Adipose tissue (tissue), 3 donors: Measurements from ENCODE around the gene PTPRD. TPM values are rescaled to one million over a fixed set of nuclear protein-coding genes. Genes with fewer than 3 reads are reported as not detected.

Source experiments
- H3K27ac ChIP-seq: one replicate; pipeline ENCODE4 v1.5.1; 2013; ENCODE audit warnings: low read depth, low read length
- WGBS, 3 donors: extraction: QIAGEN DNeasy Blood & Tissue Kit; methylation state at CpG; one replicate each; pipeline ENCODE4 v1.1.7; 2013; 5-methylcytosine and 5-hydroxymethylcytosine counted together
- polyA plus RNA-seq, 3 donors: library from polyadenylated mRNA; stranded (reverse); fragments of 200-250 nt; gene quantifications; one replicate each; pipeline ENCODE4 v1.2.3, GENCODE V29; 2013
- donor health status: healthy with polysubstance abuse.
- donor health status: Bipolar disorder and iron deficiency.
- donor health status: healthy.

PTPRD gene
- polyA plus RNA-seq, 3 donors: 1.4 to 3.9 (median 2.1) TPM

DNA sequence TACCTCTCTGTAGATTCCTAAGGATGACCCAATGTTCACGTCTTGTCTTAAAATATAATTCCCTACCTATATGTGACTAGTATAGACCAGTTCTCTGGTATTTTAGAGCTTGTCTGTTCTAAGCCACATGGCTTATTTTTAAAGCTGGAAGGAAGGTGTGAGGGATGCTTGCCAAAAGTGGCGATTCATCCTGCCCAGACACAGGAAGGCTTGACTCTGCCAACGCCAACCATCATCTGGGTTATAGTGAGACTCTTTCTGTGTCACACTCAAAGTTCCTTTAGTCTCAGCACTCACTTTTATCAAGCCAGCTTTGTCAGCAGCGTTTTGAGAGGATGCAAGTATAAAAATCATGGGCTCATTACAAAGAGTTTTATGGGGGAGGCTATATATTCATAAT lies 500.0 kb downstream of the PTPRD start:
- H3K27ac ChIP-seq: no peak overlapping the region
- 60 to 74% (median 62%) methylated on average over 4 of the region's 4 CpGs for WGBS, 3 donors

DNA sequence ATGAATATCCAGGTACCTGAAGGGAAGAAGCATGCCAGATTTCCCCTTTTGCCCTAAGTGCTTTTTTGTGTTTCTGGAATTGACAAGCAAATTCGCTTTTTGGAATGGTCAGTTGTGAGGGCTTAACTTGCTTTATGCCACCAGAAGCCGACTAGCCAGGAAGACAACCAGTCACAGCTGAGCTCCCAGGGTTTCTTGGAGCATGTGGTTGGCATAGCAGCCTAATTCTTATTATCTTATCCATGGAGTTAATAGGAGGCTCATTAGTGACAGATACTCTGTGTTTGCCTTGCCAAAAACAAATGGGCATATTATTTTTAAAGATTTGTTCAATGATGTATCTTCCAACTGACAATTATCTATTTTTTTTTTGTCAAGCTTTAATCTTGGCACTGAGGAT lies 500.7 kb downstream of the PTPRD start:
- 73 to 86% (median 78%) methylated on average over 2 of the region's 2 CpGs for WGBS, 3 donors
- H3K27ac ChIP-seq: no peak overlapping the region

DNA sequence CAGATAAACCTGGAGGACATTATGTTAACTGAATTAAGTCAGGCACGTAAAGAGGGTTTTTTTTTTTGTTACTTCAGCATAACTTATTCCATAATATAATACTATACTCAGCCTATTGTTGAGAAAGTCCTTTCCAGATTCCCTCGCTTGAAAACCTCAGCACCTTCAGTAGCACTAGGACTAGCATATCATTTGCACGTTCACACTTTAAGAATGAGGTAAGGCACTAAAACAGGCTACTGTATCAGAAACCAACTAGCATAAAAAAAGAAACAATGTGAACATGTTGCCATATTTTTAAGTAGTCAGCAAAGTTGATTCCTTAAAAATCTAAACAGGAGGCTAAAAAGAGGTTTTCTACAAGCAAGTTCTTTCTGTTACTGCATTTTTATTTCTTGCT lies 504.0 kb downstream of the PTPRD start:
- 75 to 82% (median 81%) methylated on average over 3 of the region's 3 CpGs for WGBS, 3 donors
- H3K27ac ChIP-seq: no peak overlapping the region

DNA sequence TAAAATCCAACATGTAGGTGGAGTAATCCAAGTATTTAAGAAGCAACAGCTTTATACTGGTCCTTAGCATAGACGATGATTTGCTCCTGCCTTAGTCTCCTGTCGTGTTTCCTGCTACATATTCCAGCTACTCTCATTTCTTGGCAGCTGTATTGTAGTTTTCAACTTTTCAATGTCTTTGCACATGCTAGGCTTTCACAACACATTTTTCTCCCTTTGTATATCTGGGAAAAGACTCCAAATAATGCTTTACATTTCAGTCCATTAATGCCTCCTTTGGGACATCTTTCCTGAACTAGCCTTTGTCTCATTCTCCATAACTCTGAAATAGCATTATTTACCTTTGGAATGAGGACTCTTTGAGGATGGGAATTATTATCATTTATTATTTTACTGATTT lies 508.0 kb downstream of the PTPRD start:
- no peak overlapping the region for H3K27ac ChIP-seq
- WGBS, 3 donors: 50 to 72% (median 50%) methylated on average over 2 of the region's 2 CpGs

DNA sequence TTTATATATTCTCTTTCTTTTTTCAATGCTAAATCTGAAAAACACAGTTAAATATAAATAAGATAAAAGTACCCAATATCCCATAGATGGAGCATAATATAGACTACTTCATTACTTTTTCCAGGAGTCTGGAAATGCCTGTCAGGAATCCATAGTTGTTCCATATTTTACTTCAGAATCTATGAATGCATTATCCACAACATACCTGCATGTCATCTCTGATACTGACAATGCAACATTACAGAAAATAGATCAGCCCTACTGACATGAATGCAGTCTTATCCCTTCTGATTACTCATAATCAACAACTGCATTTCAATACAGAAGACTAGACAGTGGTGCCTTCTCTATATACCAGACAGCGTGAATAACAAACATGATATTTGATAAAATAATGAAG lies 517.6 kb downstream of the PTPRD start:
- no peak overlapping the region for H3K27ac ChIP-seq
- WGBS, 3 donors: 74 to 93% (median 84%) methylated on average over 1 of the region's 1 CpG

DNA sequence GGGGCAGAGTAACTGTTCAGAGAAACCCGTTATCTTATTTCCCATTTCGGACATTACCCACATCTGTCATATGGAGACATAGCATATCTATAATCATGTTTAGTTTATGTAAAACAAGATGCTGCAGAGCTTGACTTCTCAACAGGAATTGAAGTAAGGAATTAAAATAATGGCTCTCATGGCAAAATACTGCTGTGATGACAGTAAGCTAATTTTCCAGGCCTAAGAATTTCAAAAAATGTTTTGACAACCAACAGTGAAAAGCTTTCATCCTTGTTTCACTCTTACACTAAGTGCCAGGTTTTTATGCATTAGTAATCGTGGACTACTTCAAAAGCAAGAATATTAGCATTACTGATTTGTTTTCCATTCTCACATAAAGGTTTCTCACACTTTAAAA lies 518.2 kb downstream of the PTPRD start:
- no peak overlapping the region for H3K27ac ChIP-seq
- 66 to 73% (median 70%) methylated on average over 3 of the region's 3 CpGs for whole genome bisulfite sequencing, 3 donors

DNA sequence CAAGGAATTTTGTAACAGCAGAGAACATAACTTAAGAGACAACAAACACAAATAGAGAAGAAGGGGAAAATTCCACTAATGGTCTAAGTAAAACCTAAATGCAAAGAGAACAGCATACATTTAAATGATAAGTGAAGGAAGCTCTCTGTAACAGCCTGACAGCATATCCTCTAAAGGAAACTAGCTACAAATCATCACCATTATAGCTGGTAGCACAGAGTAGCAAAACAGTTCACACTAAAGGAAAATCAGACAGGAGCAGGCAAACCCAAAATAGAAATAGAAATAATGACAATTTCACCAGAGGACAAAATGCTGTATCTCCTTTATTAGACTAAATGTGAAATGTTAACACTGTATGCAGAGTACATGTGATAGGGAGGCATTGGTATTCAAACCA lies 532.8 kb downstream of the PTPRD start:
- H3K27ac ChIP-seq: no peak overlapping the region

DNA sequence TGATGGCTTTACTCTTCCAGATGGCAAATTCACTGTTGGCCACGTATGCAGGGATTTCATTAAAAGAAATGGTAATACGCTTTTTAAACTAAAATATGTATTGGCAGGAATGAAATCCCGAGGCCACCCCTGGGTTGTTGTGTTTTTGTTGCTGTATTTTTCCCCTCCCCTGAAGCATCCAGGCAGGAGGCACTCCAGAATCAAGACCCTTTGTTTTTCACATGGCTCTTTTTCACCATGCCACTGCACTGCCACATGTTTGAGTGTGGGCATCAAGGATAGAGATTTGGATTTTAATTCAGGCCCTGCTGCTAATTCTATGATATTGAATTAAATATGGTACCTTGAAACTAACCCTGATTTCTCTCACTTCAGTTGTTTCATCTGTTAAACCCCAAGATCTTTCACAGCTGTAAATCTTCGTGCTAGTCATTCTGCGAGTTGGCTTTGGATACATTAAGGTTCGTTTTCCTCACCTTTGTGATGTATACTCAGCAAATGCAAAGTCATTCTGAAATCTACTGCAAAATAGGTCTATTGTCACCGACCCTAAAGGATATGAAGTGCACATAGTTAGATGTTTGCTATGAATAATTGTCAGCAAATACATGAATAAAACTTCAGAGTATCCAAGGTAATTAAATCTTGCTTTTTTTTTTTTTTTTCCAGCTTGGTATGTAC lies 533.4 kb downstream of the PTPRD start:
- 66 to 71% (median 70%) methylated on average over 7 of the region's 7 CpGs for WGBS, 3 donors

DNA sequence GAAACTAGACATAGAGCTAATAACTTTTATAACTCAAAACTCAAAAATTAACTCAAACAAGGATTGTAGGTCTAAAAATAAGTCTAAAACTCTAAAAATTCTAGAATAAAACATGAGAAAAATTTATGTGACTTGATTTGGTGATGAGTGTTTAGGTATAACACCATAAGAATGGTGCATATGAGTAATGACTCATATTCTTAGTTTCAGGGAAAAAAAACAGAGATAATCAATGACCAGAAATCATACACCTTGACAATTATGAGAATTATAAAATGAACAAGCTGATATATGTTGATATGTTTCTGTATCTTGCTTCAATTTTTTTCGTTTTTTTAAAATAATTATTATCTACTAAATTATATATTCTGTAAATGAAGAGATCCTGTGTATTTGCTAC lies 541.2 kb downstream of the PTPRD start:
- H3K27ac ChIP-seq: no peak overlapping the region
- WGBS, 3 donors: 59 to 62% (median 60%) methylated on average over 1 of the region's 1 CpG

More for the DNA sequence above, 533.4 kb downstream of the PTPRD start:
- no peak overlapping the region for H3K27ac ChIP-seq

DNA sequence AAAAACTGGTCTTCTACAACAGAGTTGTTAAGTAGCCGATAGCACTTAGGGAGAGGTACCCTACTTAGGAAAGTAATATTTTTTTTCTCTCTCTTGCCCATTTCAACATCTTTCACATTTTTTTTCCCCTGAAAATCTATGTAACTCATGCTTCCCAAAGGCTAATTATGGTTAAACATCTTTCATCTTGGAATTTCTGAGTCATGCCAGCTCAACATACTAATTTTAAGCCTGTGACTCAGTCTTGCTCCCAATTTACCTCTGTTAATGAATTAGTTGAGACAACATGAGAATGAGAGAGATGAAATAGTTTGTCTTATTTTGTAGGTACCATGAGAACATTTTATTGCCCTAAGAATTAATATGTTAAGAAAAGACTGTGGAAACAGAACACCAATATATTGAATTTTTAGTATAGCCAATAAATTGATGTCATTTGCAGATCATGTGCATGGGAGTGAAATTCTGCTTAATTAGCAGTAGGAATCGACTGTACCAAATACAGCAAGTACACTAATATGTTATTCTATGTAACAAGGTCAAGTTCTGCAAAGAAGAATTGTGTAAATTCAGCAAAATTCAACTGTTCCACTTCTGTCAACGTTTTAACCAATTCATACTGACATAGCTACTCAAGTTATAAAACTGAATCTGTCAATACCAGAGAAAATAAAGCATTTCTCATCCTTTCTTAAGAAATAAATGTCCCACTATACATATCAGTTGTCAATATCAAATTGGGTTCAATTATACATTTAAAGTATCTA lies 550.0 kb downstream of the PTPRD start:
- no peak overlapping the region for H3K27ac ChIP-seq
- 63 to 78% (median 77%) methylated on average over 3 of the region's 3 CpGs for WGBS, 3 donors

DNA sequence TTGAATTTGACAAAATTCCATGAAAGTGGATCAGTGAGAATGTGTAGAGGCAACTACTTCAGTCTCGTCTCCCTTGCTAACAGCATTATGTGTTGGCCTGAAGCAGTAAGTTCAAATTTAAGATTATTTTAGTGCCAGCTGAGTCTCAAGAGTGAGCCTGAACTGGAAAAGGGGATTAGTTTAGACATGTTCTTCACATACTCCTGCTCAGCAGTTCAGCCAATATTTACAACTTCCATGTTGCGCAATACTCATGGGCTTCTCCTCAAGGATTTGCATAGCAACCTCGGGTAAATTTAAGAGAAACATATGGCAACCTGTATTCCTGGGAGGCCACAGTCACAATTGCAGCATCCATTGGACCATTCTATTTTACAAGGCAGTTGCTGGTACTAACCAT lies 553.8 kb downstream of the PTPRD start:
- whole genome bisulfite sequencing, 3 donors: 53 to 64% (median 55%) methylated on average over 3 of the region's 3 CpGs
- no peak overlapping the region for H3K27ac ChIP-seq

DNA sequence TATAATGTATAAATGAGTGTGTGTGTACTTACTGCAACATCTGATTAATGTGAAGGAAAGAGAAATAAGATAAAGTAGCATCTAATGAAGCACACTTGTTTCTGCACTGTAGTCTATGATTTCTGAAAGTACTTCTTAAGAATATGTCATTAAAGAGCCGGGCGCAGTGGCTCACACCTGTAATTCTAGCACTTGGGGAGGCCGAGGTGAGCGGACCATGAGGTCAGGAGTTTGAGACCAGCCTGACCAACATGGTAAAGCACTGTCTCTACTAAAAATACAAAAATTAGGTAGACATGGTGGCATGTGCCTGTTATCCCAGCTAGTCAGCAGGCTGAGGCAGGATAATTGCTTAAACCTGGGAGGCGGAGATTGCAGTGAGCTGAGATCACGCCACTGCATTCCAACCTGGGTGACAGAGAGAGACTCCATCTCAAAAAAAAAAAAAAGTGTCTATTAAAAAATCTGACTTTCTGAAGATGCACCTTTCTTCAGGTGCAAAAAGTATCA lies 556.9 kb downstream of the PTPRD start:
- 93 to 94% (median 93%) methylated on average over 6 of the region's 6 CpGs for WGBS, 3 donors
- no peak overlapping the region for H3K27ac ChIP-seq

DNA sequence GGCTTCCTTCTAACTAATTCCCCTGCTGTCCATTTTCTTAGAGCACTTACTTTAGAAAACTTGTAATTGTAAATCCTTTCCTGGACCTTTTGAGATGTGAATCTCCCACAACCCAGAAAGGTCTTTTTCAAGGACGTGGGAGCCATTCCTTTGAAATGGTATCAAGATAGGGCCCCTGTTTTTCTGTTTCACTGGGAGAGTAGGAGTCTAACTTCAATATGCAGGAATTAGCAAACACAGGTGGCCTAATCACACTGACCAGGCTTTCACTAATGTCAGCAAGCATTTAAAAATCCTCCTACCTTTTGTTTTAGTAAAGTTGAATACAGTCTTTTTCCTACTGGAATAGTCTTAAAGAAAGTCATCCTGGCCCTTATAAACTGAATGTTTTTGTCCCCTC lies 558.3 kb downstream of the PTPRD start:
- no peak overlapping the region for H3K27ac ChIP-seq
- WGBS, 3 donors: 39 to 83% (median 82%) methylated on average over 1 of the region's 1 CpG

DNA sequence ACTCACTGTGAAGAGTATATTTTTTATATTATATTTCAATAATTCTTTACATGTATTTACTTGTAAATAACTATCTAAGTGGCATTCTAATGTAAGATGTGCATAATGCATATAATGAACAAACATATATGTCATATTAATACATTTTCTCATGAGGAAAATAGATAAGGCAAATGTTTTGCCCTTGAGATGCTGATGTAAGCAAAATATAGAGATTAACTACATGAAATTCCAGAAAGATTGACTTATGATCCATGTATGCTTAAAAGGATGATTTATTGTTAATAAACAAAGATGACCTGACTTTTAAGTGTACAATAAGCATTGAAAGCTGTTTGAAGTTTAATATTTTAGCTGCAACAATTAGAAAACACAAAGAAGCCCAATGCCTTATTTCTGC lies 559.9 kb downstream of the PTPRD start:
- no peak overlapping the region for H3K27ac ChIP-seq

DNA sequence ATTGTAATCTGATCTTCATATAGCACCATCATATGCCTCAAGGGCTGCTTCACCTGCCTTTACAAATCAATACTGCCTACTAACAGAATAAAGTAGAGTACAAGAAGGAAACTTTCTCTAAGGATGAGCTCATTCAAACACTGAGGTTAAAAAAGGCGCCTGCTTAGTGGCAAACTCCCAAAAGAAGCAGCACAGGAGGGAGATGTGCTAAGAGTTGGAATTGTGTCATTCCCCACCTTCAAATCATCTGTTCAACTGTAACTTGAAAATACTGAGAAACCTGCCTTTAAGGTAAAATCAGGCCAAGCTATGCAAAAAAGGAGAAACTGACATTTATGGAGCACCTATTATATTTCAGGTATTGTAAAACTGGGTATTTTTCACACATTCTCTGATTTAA lies 560.6 kb downstream of the PTPRD start:
- WGBS, 3 donors: 79 to 85% (median 81%) methylated on average over 1 of the region's 1 CpG
- H3K27ac ChIP-seq: no peak overlapping the region

DNA sequence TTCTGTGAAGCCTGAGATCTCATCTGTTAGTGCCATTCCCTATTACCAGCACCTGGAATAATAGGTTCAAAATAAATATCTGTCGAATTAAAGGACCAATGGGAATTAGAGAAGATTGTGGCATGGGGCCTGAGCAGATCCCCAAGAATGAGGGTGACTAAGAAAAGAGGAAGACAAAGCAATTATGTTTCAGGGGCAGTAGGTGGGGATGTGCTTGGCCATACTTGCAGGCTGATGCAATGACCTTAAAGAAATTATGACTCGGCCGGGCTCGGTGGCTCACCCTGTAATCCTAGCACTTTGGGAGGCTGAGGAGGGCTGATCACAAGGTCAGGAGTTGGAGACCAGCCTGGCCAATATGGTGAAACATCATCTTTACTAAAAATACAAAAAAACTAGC lies 562.8 kb downstream of the PTPRD start:
- 75 to 87% (median 78%) methylated on average over 4 of the region's 4 CpGs for WGBS, 3 donors
- H3K27ac ChIP-seq: no peak overlapping the region

DNA sequence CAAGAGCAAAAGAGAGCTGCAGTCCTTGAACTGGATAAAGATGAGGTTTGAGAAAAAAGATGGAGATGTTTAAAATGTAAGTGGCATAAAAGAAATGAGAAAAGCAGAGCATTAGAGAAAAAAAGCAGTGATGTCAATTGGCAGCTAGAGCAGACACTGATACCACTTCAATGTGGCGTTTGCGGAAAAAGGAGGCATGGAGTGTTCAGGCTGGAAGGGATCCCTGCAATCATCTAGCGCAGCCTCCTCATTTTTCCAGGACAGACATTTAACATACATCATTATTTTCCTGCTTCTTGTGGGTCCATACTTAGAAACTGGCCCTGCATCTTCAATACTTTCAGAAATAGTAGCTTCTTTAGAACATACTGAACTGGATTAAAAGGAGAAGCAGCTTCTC lies 563.8 kb downstream of the PTPRD start:
- 86 to 98% (median 87%) methylated on average over 3 of the region's 3 CpGs for WGBS, 3 donors
- no peak overlapping the region for H3K27ac ChIP-seq

DNA sequence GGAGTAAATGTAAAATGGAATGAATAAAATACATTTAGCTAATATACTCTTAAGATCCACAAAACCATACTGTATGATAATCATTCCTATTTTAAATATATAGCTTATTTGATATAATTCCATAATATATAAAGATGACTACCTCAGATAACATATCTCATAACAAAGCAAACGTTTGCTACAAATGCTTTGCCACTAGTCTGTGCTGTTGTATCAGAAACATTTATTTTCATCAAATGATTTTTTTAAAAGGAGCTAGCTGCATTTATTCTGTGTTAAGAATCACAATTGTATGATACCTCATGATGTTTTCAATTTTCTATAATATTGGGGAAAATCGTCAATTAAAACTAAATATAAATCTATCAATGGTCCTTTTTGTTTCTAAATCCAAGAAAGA lies 567.2 kb downstream of the PTPRD start:
- H3K27ac ChIP-seq: no peak overlapping the region
- 20 to 27% (median 23%) methylated on average over 2 of the region's 2 CpGs for WGBS, 3 donors

DNA sequence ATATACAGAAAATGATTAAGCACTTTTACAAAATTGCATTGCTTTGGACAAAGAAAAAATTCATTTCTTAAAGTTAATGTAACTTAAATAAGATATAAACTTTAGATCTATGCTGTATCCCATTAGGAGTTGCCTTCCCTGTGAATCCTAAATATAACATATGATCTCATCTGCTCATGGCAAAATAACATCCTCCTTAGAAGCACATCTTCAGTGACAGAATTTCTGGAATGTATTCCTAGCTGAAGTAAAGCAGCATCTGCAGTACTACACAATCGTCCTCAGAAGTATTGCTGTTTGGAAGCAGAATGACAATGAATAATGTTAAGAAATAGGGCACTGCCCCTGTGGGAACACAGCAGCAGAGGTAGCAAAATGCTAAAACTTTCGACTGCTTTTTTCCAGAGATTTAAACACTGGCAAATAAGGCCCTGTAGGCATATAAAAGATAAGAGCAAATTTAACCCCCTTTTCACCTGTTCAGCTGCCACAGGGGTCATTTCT lies 571.0 kb downstream of the PTPRD start:
- 31 to 37% (median 35%) methylated on average over 2 of the region's 2 CpGs for WGBS, 3 donors
- H3K27ac ChIP-seq: no peak overlapping the region

DNA sequence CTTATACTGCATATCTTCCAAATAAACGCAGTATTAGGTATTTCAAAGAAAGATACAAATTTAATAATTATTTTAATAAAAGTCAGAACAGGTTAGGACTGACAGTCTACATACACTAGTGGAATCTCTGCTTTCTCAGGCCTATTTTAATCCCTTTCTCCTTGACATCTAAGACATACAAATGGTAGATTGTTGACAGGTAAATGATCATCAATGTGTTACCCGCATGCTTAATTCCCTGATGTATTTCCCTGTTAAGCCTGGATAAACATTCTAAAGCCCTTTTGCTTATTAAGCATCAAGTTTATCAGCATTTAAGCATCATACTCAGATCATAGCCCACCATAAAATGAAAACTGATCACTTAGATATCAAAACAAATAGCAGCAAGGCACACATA lies 576.7 kb downstream of the PTPRD start:
- WGBS, 3 donors: 84 to 92% (median 88%) methylated on average over 2 of the region's 2 CpGs
- no peak overlapping the region for H3K27ac ChIP-seq
